ENCODE data around the gene MC4R.

MC4R gene

GRCh38 chr18:60322591-60322990 is 50.0 kb downstream of the MC4R start:
- DNase-seq, result no peak
